ENCODE measurements around the gene SNRPA.

SNRPA gene

DNA sequence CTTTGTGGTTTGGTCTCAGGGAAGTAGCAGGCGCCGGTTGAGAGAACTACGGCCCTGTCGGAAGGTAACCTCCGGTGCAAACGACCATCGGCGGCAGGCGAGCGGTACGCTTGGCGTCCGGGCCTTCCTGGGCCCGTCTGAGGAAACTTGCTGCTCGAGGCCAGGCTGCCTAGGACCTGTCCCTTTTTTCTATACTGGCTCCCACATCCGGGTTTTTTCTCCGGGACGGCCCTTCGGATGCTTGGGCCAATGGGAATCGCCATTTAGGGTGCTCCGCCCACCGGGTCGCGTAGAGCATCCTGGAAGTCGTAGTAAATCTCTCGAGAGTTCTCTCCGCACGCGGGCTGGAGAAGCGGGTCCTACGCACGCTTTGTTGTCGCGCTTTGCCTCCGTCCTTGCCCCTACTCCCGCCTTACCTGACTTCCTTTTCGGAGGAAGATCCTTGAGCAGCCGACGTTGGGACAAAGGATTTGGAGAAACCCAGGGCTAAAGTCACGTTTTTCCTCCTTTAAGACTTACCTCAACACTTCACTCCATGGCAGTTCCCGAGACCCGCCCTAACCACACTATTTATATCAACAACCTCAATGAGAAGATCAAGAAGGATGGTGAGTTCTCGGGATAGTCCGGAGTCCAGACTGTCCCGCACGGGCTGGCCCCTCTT is at the start of gene SNRPA (continued):
- no peak for TF ChIP-seq TCF7L2 (IDR thresholded peaks at IDR 0.05; ENCODE audit: borderline replicate concordance, low read depth, low read length)
- no peak for TF ChIP-seq ZNF184 (tag by site-specific recombination; IDR thresholded peaks at IDR 0.05)
- no peak; the same call in 1 of the 2 replicates for TF ChIP-seq SP2 (tag by site-specific recombination; IDR thresholded peaks at IDR 0.05)
- TF ChIP-seq, protein P1, sequence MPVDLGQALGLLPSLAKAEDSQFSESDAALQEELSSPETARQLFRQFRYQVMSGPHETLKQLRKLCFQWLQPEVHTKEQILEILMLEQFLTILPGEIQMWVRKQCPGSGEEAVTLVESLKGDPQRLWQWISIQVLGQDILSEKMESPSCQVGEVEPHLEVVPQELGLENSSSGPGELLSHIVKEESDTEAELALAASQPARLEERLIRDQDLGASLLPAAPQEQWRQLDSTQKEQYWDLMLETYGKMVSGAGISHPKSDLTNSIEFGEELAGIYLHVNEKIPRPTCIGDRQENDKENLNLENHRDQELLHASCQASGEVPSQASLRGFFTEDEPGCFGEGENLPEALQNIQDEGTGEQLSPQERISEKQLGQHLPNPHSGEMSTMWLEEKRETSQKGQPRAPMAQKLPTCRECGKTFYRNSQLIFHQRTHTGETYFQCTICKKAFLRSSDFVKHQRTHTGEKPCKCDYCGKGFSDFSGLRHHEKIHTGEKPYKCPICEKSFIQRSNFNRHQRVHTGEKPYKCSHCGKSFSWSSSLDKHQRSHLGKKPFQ (tag by site-specific recombination; IDR thresholded peaks at IDR 0.05), result 0 out of 2 replicates have a peak, but pooled peaks have one; percentile 15
- no peak for TF ChIP-seq ZIC2 (tag by site-specific recombination; IDR thresholded peaks at IDR 0.05)
- TF ChIP-seq SP7 (tag by site-specific recombination; IDR thresholded peaks at IDR 0.05), result no peak; the same call in none of the 2 replicates
- no peak for TF ChIP-seq ZNF624 (tag by site-specific recombination; IDR thresholded peaks at IDR 0.05)
- peak; percentile 85 for TF ChIP-seq ZSCAN30 (tag by site-specific recombination; IDR thresholded peaks at IDR 0.05)
- no peak for TF ChIP-seq ZNF174 (tag by site-specific recombination; IDR thresholded peaks at IDR 0.05)
- no peak for TF ChIP-seq SALL2 (tag by site-specific recombination; IDR thresholded peaks at IDR 0.05; ENCODE audit: borderline replicate concordance)
- peak; percentile 95 for TF ChIP-seq ZNF341 (tag by site-specific recombination; IDR thresholded peaks at IDR 0.05; ENCODE audit: low read depth)
- TF ChIP-seq, protein P2, sequence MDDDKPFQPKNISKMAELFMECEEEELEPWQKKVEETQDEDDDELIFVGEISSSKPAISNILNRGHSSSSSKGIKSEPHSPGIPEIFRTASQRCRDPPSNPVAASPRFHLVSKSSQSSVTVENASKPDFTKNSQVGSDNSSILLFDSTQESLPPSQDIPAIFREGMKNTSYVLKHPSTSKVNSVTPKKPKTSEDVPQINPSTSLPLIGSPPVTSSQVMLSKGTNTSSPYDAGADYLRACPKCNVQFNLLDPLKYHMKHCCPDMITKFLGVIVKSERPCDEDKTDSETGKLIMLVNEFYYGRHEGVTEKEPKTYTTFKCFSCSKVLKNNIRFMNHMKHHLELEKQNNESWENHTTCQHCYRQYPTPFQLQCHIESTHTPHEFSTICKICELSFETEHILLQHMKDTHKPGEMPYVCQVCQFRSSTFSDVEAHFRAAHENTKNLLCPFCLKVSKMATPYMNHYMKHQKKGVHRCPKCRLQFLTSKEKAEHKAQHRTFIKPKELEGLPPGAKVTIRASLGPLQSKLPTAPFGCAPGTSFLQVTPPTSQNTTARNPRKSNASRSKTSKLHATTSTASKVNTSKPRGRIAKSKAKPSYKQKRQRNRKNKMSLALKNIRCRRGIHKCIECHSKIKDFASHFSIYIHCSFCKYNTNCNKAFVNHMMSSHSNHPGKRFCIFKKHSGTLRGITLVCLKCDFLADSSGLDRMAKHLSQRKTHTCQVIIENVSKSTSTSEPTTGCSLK (tag by site-specific recombination; IDR thresholded peaks at IDR 0.05), result no peak
- TF ChIP-seq ZNF660 (tag by site-specific recombination; IDR thresholded peaks at IDR 0.05), result peak; percentile 95
- TF ChIP-seq ZNF221 (tag by site-specific recombination; IDR thresholded peaks at IDR 0.05; ENCODE audit: borderline replicate concordance), result no peak
- no peak for TF ChIP-seq SCRT2 (tag by site-specific recombination; IDR thresholded peaks at IDR 0.05)
- TF ChIP-seq, protein P3, sequence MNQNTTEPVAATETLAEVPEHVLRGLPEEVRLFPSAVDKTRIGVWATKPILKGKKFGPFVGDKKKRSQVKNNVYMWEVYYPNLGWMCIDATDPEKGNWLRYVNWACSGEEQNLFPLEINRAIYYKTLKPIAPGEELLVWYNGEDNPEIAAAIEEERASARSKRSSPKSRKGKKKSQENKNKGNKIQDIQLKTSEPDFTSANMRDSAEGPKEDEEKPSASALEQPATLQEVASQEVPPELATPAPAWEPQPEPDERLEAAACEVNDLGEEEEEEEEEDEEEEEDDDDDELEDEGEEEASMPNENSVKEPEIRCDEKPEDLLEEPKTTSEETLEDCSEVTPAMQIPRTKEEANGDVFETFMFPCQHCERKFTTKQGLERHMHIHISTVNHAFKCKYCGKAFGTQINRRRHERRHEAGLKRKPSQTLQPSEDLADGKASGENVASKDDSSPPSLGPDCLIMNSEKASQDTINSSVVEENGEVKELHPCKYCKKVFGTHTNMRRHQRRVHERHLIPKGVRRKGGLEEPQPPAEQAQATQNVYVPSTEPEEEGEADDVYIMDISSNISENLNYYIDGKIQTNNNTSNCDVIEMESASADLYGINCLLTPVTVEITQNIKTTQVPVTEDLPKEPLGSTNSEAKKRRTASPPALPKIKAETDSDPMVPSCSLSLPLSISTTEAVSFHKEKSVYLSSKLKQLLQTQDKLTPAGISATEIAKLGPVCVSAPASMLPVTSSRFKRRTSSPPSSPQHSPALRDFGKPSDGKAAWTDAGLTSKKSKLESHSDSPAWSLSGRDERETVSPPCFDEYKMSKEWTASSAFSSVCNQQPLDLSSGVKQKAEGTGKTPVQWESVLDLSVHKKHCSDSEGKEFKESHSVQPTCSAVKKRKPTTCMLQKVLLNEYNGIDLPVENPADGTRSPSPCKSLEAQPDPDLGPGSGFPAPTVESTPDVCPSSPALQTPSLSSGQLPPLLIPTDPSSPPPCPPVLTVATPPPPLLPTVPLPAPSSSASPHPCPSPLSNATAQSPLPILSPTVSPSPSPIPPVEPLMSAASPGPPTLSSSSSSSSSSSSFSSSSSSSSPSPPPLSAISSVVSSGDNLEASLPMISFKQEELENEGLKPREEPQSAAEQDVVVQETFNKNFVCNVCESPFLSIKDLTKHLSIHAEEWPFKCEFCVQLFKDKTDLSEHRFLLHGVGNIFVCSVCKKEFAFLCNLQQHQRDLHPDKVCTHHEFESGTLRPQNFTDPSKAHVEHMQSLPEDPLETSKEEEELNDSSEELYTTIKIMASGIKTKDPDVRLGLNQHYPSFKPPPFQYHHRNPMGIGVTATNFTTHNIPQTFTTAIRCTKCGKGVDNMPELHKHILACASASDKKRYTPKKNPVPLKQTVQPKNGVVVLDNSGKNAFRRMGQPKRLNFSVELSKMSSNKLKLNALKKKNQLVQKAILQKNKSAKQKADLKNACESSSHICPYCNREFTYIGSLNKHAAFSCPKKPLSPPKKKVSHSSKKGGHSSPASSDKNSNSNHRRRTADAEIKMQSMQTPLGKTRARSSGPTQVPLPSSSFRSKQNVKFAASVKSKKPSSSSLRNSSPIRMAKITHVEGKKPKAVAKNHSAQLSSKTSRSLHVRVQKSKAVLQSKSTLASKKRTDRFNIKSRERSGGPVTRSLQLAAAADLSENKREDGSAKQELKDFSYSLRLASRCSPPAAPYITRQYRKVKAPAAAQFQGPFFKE (tag by site-specific recombination; IDR thresholded peaks at IDR 0.05; ENCODE audit: borderline replicate concordance), result no peak
- no peak; the same call in 1 of the 2 replicates for TF ChIP-seq ZBTB8A (tag by site-specific recombination; IDR thresholded peaks at IDR 0.05)
- TF ChIP-seq BCL11B (tag by site-specific recombination; IDR thresholded peaks at IDR 0.05; ENCODE audit: low read depth), result no peak
- no peak; the same call in none of the 2 replicates for TF ChIP-seq KLF16 (tag by site-specific recombination; IDR thresholded peaks at IDR 0.05)
- 0 out of 2 replicates have a peak, but pooled peaks have one; percentile 31 for TF ChIP-seq KLF9 (tag by site-specific recombination; IDR thresholded peaks at IDR 0.05; ENCODE audit: low read depth)
- TF ChIP-seq, protein P4, sequence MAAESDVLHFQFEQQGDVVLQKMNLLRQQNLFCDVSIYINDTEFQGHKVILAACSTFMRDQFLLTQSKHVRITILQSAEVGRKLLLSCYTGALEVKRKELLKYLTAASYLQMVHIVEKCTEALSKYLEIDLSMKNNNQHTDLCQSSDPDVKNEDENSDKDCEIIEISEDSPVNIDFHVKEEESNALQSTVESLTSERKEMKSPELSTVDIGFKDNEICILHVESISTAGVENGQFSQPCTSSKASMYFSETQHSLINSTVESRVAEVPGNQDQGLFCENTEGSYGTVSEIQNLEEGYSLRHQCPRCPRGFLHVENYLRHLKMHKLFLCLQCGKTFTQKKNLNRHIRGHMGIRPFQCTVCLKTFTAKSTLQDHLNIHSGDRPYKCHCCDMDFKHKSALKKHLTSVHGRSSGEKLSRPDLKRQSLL (tag by site-specific recombination; IDR thresholded peaks at IDR 0.05), result peak; percentile 19; the same call in 1 of the 2 replicates
- TF ChIP-seq, protein P5, sequence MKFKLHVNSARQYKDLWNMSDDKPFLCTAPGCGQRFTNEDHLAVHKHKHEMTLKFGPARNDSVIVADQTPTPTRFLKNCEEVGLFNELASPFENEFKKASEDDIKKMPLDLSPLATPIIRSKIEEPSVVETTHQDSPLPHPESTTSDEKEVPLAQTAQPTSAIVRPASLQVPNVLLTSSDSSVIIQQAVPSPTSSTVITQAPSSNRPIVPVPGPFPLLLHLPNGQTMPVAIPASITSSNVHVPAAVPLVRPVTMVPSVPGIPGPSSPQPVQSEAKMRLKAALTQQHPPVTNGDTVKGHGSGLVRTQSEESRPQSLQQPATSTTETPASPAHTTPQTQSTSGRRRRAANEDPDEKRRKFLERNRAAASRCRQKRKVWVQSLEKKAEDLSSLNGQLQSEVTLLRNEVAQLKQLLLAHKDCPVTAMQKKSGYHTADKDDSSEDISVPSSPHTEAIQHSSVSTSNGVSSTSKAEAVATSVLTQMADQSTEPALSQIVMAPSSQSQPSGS (tag by site-specific recombination; IDR thresholded peaks at IDR 0.05; ENCODE audit: low read depth), result no peak
- 0 out of 2 replicates have a peak, but pooled peaks have one; percentile 3 for TF ChIP-seq ZNF292 (tag by site-specific recombination; IDR thresholded peaks at IDR 0.05; ENCODE audit: borderline replicate concordance, low read depth)
- TF ChIP-seq, protein P6, sequence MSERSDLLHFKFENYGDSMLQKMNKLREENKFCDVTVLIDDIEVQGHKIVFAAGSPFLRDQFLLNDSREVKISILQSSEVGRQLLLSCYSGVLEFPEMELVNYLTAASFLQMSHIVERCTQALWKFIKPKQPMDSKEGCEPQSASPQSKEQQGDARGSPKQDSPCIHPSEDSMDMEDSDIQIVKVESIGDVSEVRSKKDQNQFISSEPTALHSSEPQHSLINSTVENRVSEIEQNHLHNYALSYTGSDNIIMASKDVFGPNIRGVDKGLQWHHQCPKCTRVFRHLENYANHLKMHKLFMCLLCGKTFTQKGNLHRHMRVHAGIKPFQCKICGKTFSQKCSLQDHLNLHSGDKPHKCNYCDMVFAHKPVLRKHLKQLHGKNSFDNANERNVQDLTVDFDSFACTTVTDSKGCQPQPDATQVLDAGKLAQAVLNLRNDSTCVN (tag by site-specific recombination; optimal IDR thresholded peaks at IDR 0.05), result peak; percentile 63
- TF ChIP-seq ZNF600 (tag by site-specific recombination; IDR thresholded peaks at IDR 0.05), result no peak; the same call in 1 of the 2 replicates
- peak; percentile 60 for TF ChIP-seq ZFP69B (tag by site-specific recombination; IDR thresholded peaks at IDR 0.05)
